ENCODE results near the gene SHISA6. TPM values are rescaled to one million over a fixed set of nuclear protein-coding genes. Genes with fewer than 3 reads are reported as not detected.

SHISA6 gene
- total and polyA plus RNA-seq, 2 donors (not counting 1 experiment from before 2014, with no cell fraction given): not detected

GRCh38 chr17:11244776-11245175 is 3.8 kb downstream of the SHISA6 start:
- H3K9me3 ChIP-seq (ENCODE audit: control extremely low read depth in 1 of 3, control insufficient read depth in 2 of 3, insufficient read depth in 1 of 3, low read length in 2 of 3): peaks cover 0 to 12% (median 0%) of the 10 kb centered on the region in 3 donors
- POLR2A ChIA-PET: no interaction called here
- H3K4me1 ChIP-seq (ENCODE audit: control insufficient read depth in 2 of 2, insufficient read depth in 2 of 2, low read length in 2 of 2): no peaks in the 10 kb centered on the region
- H3K4me3 Mint-ChIP-seq: no peak overlapping the region
- H3K4me3 ChIP-seq (ENCODE audit: control extremely low read depth in 1 of 5, extremely low read depth in 1 of 5, insufficient read depth in 1 of 5, low read depth in 2 of 5, low read length in 4 of 5): no peak overlapping the region
- WGBS (ENCODE audit: insufficient coverage): 48% methylated on average over 4 of the region's 6 CpGs
- no peaks in the 10 kb centered on the region for H3K4me1 Mint-ChIP-seq
- no peak overlapping the region for H2AFZ ChIP-seq (ENCODE audit: insufficient read depth, low read depth, low read length, poor library complexity, severe bottlenecking)
- H3K4me2 ChIP-seq (replicated peaks; ENCODE audit: low read depth, low read length, poor library complexity, severe bottlenecking): no peak overlapping the region
- no peaks in the 10 kb centered on the region for H3K36me3 ChIP-seq (replicated peaks in 1 of 2; ENCODE audit: control extremely low read depth in 1 of 2, control insufficient read depth in 1 of 2, extremely low read depth in 1 of 2, insufficient read depth in 2 of 2, low read length in 1 of 2)
- no peak for ATAC-seq (ENCODE audit: low read depth)
- no peak overlapping the region for H3K27ac ChIP-seq (ENCODE audit: low read length in 2 of 2)
- TF ChIP-seq, protein P1, sequence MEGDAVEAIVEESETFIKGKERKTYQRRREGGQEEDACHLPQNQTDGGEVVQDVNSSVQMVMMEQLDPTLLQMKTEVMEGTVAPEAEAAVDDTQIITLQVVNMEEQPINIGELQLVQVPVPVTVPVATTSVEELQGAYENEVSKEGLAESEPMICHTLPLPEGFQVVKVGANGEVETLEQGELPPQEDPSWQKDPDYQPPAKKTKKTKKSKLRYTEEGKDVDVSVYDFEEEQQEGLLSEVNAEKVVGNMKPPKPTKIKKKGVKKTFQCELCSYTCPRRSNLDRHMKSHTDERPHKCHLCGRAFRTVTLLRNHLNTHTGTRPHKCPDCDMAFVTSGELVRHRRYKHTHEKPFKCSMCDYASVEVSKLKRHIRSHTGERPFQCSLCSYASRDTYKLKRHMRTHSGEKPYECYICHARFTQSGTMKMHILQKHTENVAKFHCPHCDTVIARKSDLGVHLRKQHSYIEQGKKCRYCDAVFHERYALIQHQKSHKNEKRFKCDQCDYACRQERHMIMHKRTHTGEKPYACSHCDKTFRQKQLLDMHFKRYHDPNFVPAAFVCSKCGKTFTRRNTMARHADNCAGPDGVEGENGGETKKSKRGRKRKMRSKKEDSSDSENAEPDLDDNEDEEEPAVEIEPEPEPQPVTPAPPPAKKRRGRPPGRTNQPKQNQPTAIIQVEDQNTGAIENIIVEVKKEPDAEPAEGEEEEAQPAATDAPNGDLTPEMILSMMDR (IDR thresholded peaks at IDR 0.05): no peak
- no peak for TF ChIP-seq EZH2 (IDR thresholded peaks at IDR 0.05; ENCODE audit: borderline replicate concordance, insufficient read depth, low read depth, low read length, poor library complexity, severe bottlenecking)
- H3K27ac Mint-ChIP-seq: no peak overlapping the region
- DNase-seq: no peak
- peaks cover 0 to 23% (median 1%) of the 10 kb centered on the region in 4 experiments for H3K27me3 ChIP-seq (replicated peaks in 1 of 4; ENCODE audit: control extremely low read depth in 1 of 4, control insufficient read depth in 3 of 4, insufficient read depth in 4 of 4, low read length in 3 of 4)
- no peaks in the 10 kb centered on the region for H3K9me3 Mint-ChIP-seq (ENCODE audit: insufficient read depth)
- H4K20me1 ChIP-seq (ENCODE audit: control insufficient read depth, insufficient read depth, low read length, poor library complexity, severe bottlenecking): no peaks in the 10 kb centered on the region
- intact Hi-C loops (cut with micrococcal nuclease): no loop called here
- CTCF ChIA-PET: no interaction called here
- peaks cover 28% of the 10 kb centered on the region for H3K27me3 Mint-ChIP-seq
- no peaks in the 10 kb centered on the region for H3K79me2 ChIP-seq (ENCODE audit: control insufficient read depth, insufficient read depth, low read length)
- H3K9ac ChIP-seq (ENCODE audit: low read length): no peak overlapping the region

DNA sequence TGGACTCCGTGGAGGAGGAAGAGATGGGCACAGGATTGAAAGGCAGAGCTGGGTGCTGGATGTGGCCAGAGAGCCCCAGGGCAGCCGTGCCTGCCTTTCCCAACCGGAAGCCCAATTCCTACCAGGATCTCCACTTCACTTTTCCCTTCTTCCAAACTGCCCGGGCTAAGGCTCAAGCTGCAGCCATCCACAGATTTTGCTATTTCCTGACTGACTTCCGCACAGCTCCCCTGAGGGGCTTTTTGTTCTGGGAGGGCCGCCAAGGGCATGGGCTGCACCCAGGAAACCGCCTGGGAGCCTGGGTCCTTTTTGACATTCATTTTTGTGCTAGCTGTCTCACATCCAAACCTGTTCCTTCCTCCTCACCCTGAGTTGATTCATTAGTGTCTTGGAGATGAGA is 4.2 kb downstream of the SHISA6 start:
- Histone ChIP-seq H2AFZ (ENCODE audit: insufficient read depth, low read depth, low read length, poor library complexity, severe bottlenecking) (no peak overlapping the region), H3K27ac (ENCODE audit: low read length in 2 of 2) (no peak overlapping the region), H3K79me2 (ENCODE audit: control insufficient read depth, insufficient read depth, low read length) (no peaks in the 10 kb centered on the region), H3K4me2 (replicated peaks; ENCODE audit: low read depth, low read length, poor library complexity, severe bottlenecking) (no peak overlapping the region), H4K20me1 (ENCODE audit: control insufficient read depth, insufficient read depth, low read length, poor library complexity, severe bottlenecking) (no peaks in the 10 kb centered on the region), H3K36me3 (replicated peaks in 1 of 2; ENCODE audit: control extremely low read depth in 1 of 2, control insufficient read depth in 1 of 2, extremely low read depth in 1 of 2, insufficient read depth in 2 of 2, low read length in 1 of 2) (no peaks in the 10 kb centered on the region), H3K9ac (ENCODE audit: low read length) (no peak overlapping the region), H3K4me3 (ENCODE audit: control extremely low read depth in 1 of 5, extremely low read depth in 1 of 5, insufficient read depth in 1 of 5, low read depth in 2 of 5, low read length in 4 of 5) (no peak overlapping the region), H3K27me3 (replicated peaks in 1 of 4; ENCODE audit: control extremely low read depth in 1 of 4, control insufficient read depth in 3 of 4, insufficient read depth in 4 of 4, low read length in 3 of 4) (peaks cover 0 to 23% (median 1%) of the 10 kb centered on the region in 4 experiments), H3K4me1 (ENCODE audit: control insufficient read depth in 2 of 2, insufficient read depth in 2 of 2, low read length in 2 of 2) (no peaks in the 10 kb centered on the region), H3K9me3 (ENCODE audit: control extremely low read depth in 1 of 3, control insufficient read depth in 2 of 3, insufficient read depth in 1 of 3, low read length in 2 of 3) (peaks cover 0 to 9% (median 0%) of the 10 kb centered on the region in 3 donors)
- intact Hi-C loops (cut with micrococcal nuclease): no loop called here
- POLR2A ChIA-PET: no interaction called here
- Mint-ChIP-seq H3K4me1 (no peaks in the 10 kb centered on the region), H3K27me3 (peaks cover 27% of the 10 kb centered on the region), H3K4me3 (no peak overlapping the region), H3K9me3 (ENCODE audit: insufficient read depth) (no peaks in the 10 kb centered on the region), H3K27ac (no peak overlapping the region)
- DNase-seq (no peak), ATAC-seq (ENCODE audit: low read depth) (no peak)
- CTCF ChIA-PET: no interaction called here
- 63% methylated on average over 4 of the region's 7 CpGs for WGBS (ENCODE audit: insufficient coverage)
- TF ChIP-seq EZH2 (IDR thresholded peaks at IDR 0.05; ENCODE audit: borderline replicate concordance, insufficient read depth, low read depth, low read length, poor library complexity, severe bottlenecking): no peak
- TF ChIP-seq, protein P1 (IDR thresholded peaks at IDR 0.05): no peak

All from B cell (primary cell).